Measurements from ENCODE around the gene PRDM11.
"Not testable (repeated sequence)": the region's sequence is repeated elsewhere in the genome, so short reads cannot be mapped to it uniquely, and the experiment has no call there.

Gene PRDM11

DNA sequence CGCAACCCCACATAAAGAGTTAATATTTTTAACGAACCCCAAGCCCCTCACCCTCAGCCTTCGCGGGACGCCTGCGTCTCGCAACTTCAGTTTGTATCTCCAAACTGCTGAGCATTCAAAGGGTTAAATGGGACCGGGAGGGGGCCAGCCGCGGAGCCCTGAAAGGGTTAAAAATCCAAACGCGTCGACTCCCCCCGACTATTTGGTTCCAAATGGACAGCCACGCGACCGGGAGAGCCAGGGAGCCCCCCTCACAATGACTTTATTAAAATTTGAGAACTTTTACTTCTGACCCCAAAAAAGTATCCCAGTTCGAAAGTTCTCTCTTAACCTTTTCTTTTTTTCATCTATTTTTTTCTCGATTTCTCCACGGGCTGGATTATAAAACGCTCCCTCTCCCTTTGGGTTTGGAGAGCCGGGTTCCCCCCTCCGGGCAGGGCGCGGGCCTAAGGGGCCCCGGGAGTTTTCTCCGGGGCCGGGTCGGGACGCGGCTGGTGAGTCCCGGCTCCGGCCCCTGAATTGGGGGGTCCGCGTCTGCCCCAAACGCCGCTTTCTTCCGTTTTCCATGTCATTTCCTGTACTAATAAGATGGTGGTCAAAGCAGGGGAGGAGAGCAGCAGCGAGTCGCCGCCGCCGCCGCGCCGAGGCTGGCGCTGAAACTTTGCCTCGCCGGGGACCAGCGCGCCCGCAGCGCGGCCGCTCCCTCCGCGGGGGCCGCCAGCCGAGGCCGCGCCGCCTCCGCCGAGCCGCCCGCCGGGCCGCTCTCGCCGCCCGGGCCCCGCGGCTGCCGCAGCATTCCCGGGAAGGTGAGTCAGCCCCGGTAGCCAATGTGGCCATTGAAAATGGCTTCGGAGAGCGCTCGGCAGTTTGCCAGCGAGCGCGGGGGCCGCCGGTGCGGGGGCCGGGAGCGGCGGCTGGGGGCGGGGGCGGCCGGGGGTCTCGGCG is at the start of gene PRDM11:
PRDM11 (plus strand) TSS at position 568 of the 945 bp plus-strand sequence. CDS start 35,128 bp downstream, outside the sequence.
- DNase-seq, result peak; percentile 58 to 69

DNA sequence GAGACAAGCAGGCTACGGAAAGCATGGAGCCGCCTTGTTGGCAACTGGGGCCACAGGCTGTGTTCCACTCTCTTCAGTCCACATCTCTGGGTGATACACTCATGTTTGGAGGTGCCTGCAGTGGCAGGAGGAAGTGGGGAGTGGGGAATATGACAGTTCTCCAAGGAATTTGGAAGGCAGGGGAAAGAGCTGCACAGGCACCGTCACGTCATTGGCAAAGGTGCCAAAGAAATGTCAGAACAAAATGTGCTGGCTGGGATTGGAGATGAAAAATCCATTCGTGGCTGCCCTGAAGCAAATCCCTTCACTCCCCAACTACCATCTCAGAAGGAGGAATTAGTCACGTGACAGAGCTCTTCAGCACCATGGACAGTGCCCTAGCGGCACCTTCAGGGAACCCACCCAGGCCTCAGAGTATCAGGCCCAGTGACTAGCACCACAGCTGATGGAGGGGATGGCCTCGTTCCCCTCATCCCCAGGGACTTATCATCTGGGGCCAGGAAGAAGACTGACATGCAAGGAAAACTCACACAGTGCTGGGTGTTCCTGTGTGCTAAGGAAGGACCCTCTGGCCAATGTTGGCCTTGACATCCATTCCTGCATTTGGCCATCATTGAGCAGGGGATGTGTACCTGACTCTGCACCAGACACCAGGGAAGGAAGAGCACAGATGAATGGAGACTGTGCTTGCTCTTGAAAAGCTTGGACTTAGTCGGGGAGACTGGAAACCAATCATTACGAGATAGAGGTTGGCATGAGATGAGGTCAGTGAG is 48.5 kb upstream of the PRDM11 start:
- DNase-seq, result no peak

DNA sequence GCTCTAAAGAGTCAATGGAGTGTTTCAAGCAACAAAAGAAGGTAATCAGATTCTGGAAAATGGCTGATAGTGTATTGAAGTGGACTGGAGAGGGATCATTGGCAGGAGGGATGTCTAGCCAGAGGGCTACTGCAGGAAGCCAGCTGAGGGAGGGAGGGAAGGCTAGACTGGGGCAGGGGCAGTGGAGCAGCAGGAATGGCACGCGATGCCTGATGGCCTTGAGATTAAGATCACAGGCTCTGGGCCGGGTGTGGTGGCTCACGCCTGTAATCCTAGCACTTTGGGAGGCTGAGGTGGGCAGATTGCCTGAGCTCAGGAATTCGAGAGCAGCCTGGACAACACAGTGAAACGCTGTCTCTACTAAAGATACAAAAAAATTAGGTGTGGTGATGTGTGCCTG is 47.5 kb upstream of the PRDM11 start:
- no peak for DNase-seq

DNA sequence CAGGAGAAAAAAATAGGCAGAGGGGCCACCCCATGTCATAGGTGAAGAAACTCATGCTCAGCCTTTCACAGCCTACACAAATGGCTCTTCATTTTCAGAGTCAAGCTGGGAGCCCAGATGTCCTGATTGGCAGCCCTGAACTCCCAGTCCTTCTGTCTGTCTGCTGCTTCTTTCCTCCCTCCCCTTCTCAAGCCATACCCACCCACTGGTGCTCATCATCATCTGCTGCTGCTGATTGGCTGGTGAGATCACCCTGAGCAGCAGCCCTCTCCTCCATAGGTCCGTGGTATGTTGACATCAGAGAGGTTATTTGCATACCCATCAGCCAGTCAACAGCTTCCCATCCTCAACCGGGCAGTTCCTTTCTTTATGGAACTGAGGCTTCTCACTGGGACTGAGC is 46.1 kb upstream of the PRDM11 start:
- no peak for DNase-seq

DNA sequence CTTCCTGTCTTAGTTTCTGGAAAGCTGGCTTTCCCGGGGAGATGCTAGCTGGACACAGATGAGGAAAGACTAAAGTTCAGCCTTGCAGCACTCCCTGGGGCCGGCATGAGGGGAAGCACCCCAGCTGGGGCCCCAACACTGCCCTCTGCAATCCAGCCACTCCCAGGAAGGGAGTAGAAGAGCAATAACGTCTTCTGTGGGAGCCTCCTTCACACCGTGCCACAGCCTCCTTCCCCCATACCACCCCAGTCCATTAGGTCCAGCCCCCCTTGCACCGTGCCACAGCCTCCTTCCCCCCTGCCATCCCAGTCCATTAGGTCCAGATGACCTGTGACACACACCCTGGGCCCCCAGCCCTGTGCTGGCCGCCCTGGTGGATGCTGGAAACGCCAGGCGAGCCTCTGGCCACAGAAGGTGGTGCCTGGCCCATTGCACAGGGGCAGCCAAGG is 44.1 kb upstream of the PRDM11 start:
- DNase-seq, result no peak

DNA sequence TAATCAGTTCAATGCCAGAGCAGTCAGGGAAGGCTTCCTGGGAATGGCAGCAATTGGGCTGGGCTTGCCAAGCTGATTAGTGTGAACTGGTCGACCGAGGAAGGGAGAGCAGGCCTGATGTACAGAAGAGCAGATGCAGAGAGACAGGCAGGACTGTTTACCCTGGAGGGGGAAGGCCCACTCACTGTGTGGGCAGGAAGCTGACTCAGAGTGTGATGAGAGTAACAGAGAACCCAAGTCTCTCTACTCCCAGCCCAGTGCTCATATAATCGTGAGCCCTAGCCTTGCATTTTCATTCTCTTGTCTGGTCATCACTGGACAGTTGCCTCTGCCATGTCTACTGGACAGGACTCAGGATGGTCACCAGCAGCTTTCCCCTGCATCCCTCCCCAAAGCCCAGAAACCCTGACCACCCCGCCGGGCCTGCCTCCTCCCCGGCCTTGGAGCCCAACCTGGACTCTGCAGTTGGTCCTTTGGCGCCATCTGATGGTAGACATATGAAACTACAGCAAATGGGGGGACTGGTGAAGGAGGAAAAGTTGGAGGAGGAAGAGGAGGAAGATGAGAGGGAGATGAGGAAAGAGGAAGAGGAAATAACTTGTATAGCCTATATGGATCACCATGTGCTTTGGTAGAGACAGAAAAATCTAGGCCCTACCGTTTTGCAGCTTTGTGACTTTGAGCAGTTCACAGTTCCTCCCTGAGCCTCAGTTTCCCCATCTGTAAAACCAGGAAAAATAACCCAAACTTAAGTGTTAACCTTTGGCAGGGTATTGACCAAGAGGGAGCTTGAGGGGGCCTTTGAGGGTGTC is 43.4 kb upstream of the PRDM11 start:
- peak; percentile 66 to 67 for DNase-seq

DNA sequence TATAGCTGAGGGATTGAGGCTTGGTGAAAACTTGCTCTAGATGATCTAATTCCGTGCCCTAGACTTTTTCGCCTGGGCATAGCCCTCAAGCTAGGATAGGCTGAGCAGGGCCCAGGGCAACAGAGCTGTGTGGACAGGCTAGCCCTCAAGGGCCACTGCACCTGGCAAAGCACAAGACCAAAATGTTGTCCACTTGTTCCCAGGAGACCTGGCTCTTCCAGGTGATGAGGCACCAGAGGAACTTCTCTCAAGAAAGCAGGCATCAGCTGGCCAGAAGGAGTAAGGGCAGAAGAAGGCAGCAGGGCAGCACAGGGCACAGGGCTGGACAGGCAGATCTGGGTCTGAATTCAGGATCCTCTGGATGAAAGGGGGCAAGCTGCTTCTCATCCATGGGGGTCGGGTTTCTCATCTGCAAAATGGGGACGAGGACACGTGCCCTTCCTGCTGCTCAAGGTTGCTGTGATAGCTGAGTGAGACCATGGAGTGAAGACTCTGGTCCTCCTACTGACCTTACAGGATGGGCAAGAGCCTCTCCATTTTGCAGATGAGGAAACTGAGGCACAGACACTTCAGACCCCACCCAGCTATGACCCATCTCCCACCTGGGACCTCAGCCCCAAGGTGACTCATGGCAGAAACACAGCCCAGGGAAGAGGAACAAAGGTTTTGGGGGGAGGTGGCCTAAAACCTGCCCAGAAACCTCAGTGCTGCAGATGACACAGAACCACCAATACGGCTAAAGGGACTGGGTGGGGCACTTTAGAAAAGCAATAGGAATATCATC is 42.2 kb upstream of the PRDM11 start:
- no peak for DNase-seq

DNA sequence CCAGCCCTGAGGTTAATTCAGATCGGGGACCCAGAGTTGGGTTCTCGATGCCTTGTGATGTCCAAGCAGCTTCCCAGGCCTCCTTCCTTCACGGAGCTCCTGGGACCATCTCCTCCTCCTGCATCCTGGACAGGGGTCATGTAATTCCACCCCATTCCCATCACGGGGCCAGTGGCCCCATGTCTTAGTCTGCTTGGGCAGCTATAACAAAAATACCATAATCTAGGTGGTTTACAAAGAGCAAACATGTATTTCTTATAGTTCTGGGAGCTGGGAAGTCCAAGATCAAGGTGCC is 41.7 kb upstream of the PRDM11 start:
- DNase-seq, result no peak

DNA sequence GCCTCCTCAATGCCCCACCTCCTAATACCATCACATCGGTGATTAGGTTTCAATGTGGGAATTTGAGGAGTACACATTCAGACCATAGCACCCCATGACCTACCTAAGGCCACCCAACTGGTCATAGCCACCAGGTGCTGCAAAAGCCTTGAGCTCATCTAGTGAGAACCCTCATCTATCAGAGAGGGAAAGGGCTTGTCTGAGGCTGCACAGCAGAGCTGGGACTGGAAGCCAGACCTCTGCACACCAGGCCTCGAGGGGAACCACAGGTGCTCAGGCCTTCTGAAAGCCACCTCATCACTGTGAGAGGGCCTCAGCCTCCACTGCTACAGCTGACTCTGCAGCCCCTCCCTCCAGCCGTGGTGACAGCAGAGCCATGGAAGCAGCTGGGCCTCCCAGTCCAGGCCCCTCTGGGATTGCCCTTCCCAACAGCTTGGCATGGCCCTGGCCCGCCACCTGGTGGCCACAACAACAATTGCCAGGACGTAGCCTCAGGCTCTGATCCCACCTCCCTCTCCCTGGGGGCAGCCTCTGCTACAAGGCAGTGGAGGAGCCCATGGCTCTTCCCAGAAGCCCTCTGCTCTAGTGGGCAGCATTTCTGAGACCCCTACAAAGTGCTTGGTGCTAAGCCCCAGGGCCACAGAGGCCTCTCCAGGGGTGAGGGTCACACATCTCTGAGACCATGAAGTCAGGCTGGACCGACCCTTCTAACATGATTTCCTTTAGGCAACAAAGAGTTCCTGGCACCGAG is 41.0 kb upstream of the PRDM11 start:
- peak; percentile 47 for DNase-seq

DNA sequence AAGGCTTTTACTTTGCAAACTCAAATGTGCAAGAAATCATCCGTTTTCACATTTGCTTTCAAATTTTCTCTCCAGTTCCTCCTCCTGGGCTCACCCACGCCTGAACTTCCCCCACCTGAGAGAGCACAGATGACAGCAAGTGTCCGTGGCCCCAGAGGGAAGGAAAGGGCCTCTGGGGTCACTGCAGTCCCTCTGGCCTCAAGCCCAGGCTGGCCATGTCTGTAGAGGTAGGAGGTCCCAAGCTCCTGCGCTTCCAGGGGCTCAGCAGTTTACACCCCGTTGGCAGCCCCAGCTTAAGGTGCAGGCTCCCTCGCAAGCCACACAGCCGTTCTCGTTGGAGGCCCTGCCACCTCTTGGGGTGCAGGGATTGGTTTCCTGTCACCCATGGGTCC is 40.5 kb upstream of the PRDM11 start:
- no peak for DNase-seq

DNA sequence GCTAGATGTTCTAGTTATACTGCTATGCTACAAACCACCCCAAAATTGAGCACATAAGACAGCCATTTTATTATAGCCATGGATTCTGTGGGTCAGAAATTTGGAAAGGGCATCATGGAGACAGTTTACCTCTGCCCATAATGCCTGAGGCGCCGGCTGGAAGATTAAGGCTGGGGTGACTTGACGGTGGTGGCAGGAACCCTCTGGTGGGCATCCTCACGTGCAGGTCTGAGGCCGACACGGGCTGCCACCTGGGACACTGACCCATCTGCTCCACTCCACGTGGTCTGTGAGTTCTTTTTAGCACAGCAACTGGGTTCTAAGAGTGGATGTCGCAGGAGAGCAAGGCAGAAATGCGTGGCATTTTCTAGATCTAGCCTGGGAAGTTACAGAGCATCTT is 40.0 kb upstream of the PRDM11 start:
- no peak for DNase-seq

DNA sequence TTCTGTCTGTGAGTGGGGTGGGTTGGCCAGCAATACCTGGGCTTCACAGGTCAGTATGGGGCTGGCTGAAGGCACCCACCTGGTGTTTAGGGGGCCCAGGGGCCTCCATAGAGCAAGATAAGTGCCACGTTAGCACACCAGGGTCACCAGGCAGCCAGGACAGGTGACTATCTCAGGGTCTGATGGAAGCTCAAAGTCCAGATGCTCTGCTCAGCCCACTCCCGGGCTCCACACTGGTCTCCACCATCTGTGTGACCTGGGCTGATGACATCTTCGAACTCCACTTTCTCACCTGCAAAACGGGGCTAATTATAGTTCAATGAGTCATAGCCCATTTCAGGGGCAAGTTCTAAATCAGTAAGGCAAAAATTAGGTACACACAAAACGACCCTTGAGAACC is 39.4 kb upstream of the PRDM11 start:
- DNase-seq, result no peak

DNA sequence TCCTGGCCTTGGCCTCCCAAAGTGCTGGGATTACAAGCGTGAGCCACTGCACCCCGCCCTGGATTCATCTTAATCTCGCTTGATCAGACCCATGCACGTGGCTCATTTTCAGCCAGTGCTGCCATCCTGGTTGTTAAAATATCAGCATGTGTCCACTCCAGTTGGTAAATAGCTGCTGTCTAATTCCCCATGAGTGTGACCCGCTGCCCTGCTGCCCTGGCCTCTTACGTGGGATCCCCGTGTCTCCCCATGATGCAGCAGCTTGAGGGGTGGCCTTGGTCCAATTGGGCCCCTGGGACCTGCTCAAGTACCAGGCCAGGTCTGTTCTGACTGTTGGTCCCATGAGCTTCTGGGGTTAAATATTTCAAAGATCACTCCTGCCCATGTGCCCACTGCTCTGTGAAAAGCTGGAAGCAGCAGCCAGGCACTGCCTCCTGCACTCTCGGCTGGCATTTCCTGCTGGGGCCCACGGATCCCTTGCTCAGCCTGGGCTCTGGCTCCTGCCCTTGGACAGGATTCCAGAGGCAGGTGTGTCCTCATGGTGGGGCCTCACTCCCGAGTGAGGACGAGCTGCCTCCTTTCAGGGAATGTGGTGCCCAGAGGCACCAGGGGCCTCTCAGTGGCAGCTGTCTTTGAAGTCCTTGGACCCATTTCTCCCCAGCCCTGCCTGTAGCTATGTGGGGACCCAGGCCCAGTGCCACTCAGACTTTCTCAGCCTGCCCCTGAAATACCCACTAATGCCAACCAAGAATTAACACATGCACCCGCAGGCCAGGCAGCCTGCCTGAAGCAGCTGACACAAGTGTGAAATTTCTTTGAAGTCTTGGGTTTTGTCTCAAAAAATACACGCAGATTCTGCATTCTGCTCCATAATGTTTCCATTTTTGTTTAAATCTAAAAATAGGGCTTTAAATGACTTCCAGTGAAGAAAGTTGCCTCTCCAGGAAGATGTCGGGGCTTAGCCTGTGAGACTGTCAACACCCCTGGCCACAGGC is 38.1 kb upstream of the PRDM11 start:
- no peak for DNase-seq

DNA sequence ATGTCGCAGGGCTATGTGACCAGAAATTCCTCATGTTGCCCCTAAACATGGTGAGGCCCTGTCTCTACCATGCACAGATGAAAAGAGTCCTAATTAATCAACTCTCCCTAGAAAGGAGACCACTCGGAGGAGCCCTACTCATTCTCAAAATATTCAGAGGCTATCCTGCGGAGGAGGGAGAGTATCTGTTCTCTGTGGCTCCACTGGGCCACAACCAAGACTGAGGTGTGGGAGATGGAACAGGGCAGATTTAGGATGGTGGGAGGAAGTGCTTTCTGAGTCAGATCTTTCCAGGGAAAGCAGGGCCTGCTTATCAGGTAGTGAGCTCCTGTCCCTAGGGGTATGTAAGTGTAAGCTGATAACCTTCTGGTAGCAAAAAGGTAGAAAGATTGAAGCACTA is 37.0 kb upstream of the PRDM11 start:
- no peak for DNase-seq

DNA sequence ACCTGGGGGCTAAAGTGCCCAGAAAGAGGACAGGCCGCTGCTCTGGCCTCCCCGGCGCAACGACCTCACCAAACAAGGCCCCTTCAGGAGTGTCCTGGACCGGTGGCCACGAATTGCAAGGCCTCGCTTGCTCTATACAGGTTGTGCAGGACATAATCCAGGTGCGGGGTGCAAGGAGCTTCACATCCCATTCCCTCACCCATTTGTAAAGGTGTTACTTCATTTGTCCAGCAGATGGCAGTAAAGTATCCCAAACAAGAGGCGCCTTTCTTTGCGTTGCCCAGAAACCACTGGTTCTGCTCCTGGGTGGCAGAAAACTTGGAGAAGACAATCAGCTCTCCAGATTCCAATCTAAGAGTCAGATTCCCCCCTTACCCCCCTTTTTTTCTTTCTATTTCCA is 35.9 kb upstream of the PRDM11 start:
- DNase-seq, result no peak

DNA sequence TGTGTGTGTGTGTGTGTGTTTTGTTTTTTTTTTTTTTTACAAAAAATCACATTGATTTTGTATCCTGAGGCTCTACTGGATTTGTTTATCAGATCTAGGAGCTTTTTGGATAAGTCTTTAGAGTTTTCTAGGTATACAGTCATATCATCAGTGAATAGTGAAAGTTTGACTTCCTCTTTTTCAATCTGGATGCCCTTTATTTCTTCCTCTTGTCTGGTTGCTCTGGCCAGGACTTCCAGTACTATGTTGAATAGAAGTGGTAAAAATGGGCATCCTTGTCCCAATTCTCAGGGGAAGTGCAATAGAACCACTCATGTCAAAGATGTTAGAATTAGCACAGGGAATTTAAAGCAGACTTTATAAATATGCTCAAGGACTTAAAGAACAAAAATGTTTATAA is 32.6 kb upstream of the PRDM11 start:
- no peak for DNase-seq

DNA sequence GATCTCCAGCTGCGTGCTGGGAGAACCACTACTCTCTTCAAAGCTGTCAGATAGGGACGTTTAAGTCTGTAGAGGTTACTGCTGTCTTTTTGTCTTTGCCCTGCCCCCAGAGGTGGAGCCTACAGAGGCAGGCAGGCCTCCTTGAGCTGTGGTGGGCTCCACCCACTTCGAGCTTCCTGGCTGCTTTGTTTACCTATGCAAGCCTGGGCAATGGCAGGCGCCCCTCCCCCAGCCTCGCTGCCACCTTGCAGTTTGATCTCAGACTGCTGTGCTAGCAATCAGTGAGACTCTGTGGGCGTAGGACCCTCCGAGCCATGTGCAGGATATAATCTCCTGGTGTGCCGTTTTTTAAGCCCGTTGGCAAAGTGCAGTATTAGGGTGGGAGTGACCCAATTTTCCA is 18.6 kb upstream of the PRDM11 start:
- not testable (repeated sequence) for DNase-seq

DNA sequence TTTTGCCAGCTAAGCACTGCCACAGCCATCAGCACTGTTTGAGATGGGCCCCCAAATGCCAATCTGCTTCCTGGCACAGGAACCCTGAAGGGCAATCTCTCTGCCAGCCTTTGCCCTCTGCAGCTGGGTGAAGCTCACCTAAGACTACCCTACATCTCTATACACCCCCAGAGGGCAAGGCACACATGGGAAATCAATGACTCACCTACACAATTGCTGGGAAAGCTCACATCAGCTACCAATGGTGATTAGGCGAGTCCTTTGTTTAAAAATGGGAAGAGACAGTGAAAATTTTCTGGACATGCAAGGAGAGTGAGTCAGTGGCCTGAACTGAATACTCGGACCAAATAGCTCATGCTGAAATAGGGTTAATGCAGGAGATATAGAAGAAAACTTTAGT is 12.6 kb upstream of the PRDM11 start:
- DNase-seq, result no peak

DNA sequence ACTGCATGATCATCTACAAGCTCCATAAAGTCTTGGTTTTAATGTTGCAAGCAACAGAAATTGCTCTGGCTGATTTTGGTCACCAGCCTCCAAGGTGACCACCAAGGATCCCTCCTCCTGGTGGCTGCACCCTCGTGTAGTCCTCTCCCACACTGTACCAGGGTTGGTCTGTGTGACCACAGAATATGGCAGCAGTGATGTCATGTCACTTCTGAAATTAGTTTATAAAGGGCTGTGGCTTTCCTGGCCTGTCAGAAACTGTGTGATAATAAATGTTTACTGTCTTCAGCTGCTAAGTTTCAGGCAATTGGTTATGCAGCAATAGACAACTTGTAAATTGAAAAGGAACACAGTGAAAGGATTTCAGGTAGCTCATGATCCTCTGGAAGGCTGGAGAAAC is 5.3 kb upstream of the PRDM11 start:
- no peak for DNase-seq

DNA sequence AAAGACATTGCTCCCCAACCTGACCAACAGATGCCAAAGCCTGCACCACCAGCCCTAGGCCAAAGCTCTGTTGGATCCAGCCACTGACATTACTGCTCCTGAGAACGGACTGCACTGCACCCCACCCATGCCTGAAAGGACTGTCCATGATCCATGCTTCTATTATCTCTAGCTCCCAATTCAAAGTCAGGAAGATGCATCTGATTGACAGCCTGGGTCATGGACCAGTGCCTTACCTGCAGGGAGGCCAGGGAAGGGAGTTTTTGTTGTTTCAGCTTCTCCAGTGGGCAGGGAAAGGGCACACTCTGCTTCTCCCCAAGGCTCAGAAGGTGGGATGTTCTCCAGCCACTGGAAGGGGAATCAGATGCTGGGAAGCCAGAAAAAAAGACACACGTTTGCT is 4.8 kb upstream of the PRDM11 start:
- DNase-seq, result no peak

Measured in activated CD4-positive, alpha-beta T cell treated with anti-CD3 and anti-CD28 coated beads, Interleukin-2, amount 50 U/mL, for 4 hours (primary cell).